ENCODE measurements around the gene FIP1L1.

FIP1L1 gene

GRCh38 chr4:53364624-53365023, 12.8 kb upstream of the FIP1L1 start:
- no peak overlapping the region for H3K27ac ChIP-seq (ENCODE audit: low read length)
- peaks cover 27% of the 10 kb centered on the region for H3K27me3 ChIP-seq (ENCODE audit: insufficient read depth, low read length)
- H3K36me3 ChIP-seq (ENCODE audit: insufficient read depth, low read depth, low read length), result no peaks in the 10 kb centered on the region
- H3K4me3 ChIP-seq (ENCODE audit: low read length), result peak overlapping the region; percentile 95
- no peaks in the 10 kb centered on the region for H3K9me3 ChIP-seq (ENCODE audit: insufficient read depth, low read depth, low read length)
- peaks cover 4% of the 10 kb centered on the region; the same call in 1 of the 2 replicates for H3K4me1 ChIP-seq (ENCODE audit: insufficient read depth, low read length)
- no peak overlapping the region for H3K9ac ChIP-seq (ENCODE audit: low read depth, low read length)

- Histone ChIP-seq H3K9ac (ENCODE audit: low read depth, low read length) (peak overlapping the region; percentile 50; the same call in 1 of the 2 replicates), H3K36me3 (ENCODE audit: insufficient read depth, low read depth, low read length) (no peaks in the 10 kb centered on the region), H3K27me3 (ENCODE audit: insufficient read depth, low read length) (peaks cover 32% of the 10 kb centered on the region), H3K9me3 (ENCODE audit: insufficient read depth, low read depth, low read length) (no peaks in the 10 kb centered on the region), H3K4me3 (ENCODE audit: low read length) (peak overlapping the region; percentile 95), H3K4me1 (ENCODE audit: insufficient read depth, low read length) (peaks cover 4% of the 10 kb centered on the region; the same call in 1 of the 2 replicates), H3K27ac (ENCODE audit: low read length) (no peak overlapping the region)
Observed at GRCh38 chr4:53365121-53365485, 12.3 kb upstream of the FIP1L1 start.

- Histone ChIP-seq H3K27me3 (ENCODE audit: insufficient read depth, low read length) (peaks cover 34% of the 10 kb centered on the region), H3K27ac (ENCODE audit: low read length) (no peak within 1 kb of the TSS), H3K9me3 (ENCODE audit: insufficient read depth, low read depth, low read length) (no peaks in the 10 kb centered on the region), H3K4me3 (ENCODE audit: low read length) (peak within 1 kb of the TSS; percentile 95), H3K36me3 (ENCODE audit: insufficient read depth, low read depth, low read length) (no peaks in the 10 kb centered on the region), H3K4me1 (ENCODE audit: insufficient read depth, low read length) (peaks cover 4% of the 10 kb centered on the region; the same call in 1 of the 2 replicates), H3K9ac (ENCODE audit: low read depth, low read length) (peak within 1 kb of the TSS; percentile 51; the same call in 1 of the 2 replicates)
Observed at GRCh38 chr4:53365486-53366300, 11.7 kb upstream of the FIP1L1 start, which contains the start of gene SCFD2. Gene SCFD2, minus strand, starts transcription at chr4:53366061.

GRCh38 chr4:53366301-53366716, 11.1 kb upstream of the FIP1L1 start:
- H3K27ac ChIP-seq (ENCODE audit: low read length), result no peak overlapping the region
- H3K9ac ChIP-seq (ENCODE audit: low read depth, low read length), result peak overlapping the region; percentile 51; the same call in 1 of the 2 replicates
- H3K4me1 ChIP-seq (ENCODE audit: insufficient read depth, low read length), result peaks cover 4% of the 10 kb centered on the region; the same call in 1 of the 2 replicates

GRCh38 chr4:53367721-53368120, 9.7 kb upstream of the FIP1L1 start:
- H3K27me3 ChIP-seq (ENCODE audit: insufficient read depth, low read length), result peaks cover 49% of the 10 kb centered on the region
- H3K4me1 ChIP-seq (ENCODE audit: insufficient read depth, low read length), result peaks cover 4% of the 10 kb centered on the region; the same call in 1 of the 2 replicates
- no peaks in the 10 kb centered on the region for H3K9me3 ChIP-seq (ENCODE audit: insufficient read depth, low read depth, low read length)
- no peaks in the 10 kb centered on the region for H3K36me3 ChIP-seq (ENCODE audit: insufficient read depth, low read depth, low read length)
- H3K4me3 ChIP-seq (ENCODE audit: low read length), result no peak overlapping the region
- H3K27ac ChIP-seq (ENCODE audit: low read length), result no peak overlapping the region
- H3K9ac ChIP-seq (ENCODE audit: low read depth, low read length), result no peak overlapping the region

More at GRCh38 chr4:53366301-53366716, 11.1 kb upstream of the FIP1L1 start:
- H3K4me3 ChIP-seq (ENCODE audit: low read length), result peak overlapping the region; percentile 95
- H3K9me3 ChIP-seq (ENCODE audit: insufficient read depth, low read depth, low read length), result no peaks in the 10 kb centered on the region
- H3K27me3 ChIP-seq (ENCODE audit: insufficient read depth, low read length), result peaks cover 39% of the 10 kb centered on the region
- H3K36me3 ChIP-seq (ENCODE audit: insufficient read depth, low read depth, low read length), result no peaks in the 10 kb centered on the region

- no peaks in the 10 kb centered on the region for H3K36me3 ChIP-seq (ENCODE audit: insufficient read depth, low read depth, low read length)
- H3K27ac ChIP-seq (ENCODE audit: low read length), result no peak overlapping the region
- no peaks in the 10 kb centered on the region for H3K9me3 ChIP-seq (ENCODE audit: insufficient read depth, low read depth, low read length)
- H3K9ac ChIP-seq (ENCODE audit: low read depth, low read length), result no peak overlapping the region
- no peak overlapping the region for H3K4me3 ChIP-seq (ENCODE audit: low read length)
- no peaks in the 10 kb centered on the region for H3K4me1 ChIP-seq (ENCODE audit: insufficient read depth, low read length)
- H3K27me3 ChIP-seq (ENCODE audit: insufficient read depth, low read length), result peaks cover 49% of the 10 kb centered on the region
Observed at GRCh38 chr4:53371049-53371448, 6.4 kb upstream of the FIP1L1 start.

- H3K27me3 ChIP-seq (ENCODE audit: insufficient read depth, low read length), result peaks cover 45% of the 10 kb centered on the region
- no peaks in the 10 kb centered on the region for H3K36me3 ChIP-seq (ENCODE audit: insufficient read depth, low read depth, low read length)
- no peaks in the 10 kb centered on the region for H3K9me3 ChIP-seq (ENCODE audit: insufficient read depth, low read depth, low read length)
- H3K4me3 ChIP-seq (ENCODE audit: low read length), result no peak overlapping the region
- H3K9ac ChIP-seq (ENCODE audit: low read depth, low read length), result no peak overlapping the region
- H3K4me1 ChIP-seq (ENCODE audit: insufficient read depth, low read length), result peaks cover 1% of the 10 kb centered on the region; the same call in 1 of the 2 replicates
- H3K27ac ChIP-seq (ENCODE audit: low read length), result no peak overlapping the region
Observed at GRCh38 chr4:53371843-53372521, 5.5 kb upstream of the FIP1L1 start.

- Histone ChIP-seq H3K27ac (ENCODE audit: low read length) (no peak overlapping the region), H3K27me3 (ENCODE audit: insufficient read depth, low read length) (peaks cover 20% of the 10 kb centered on the region), H3K9me3 (ENCODE audit: insufficient read depth, low read depth, low read length) (no peaks in the 10 kb centered on the region), H3K36me3 (ENCODE audit: insufficient read depth, low read depth, low read length) (peaks cover 8% of the 10 kb centered on the region; the same call in 1 of the 2 replicates), H3K9ac (ENCODE audit: low read depth, low read length) (no peak overlapping the region), H3K4me1 (ENCODE audit: insufficient read depth, low read length) (peaks cover 13% of the 10 kb centered on the region; the same call in 1 of the 2 replicates), H3K4me3 (ENCODE audit: low read length) (no peak overlapping the region)
Observed at GRCh38 chr4:53374777-53375258, 2.6 kb upstream of the FIP1L1 start.

- Histone ChIP-seq H3K36me3 (ENCODE audit: insufficient read depth, low read depth, low read length) (peaks cover 17% of the 10 kb centered on the region), H3K27ac (ENCODE audit: low read length) (no peak overlapping the region), H3K4me3 (ENCODE audit: low read length) (peak overlapping the region; percentile 93), H3K4me1 (ENCODE audit: insufficient read depth, low read length) (peaks cover 13% of the 10 kb centered on the region; the same call in 1 of the 2 replicates), H3K9ac (ENCODE audit: low read depth, low read length) (peak overlapping the region; percentile 96; the same call in 1 of the 2 replicates), H3K27me3 (ENCODE audit: insufficient read depth, low read length) (peaks cover 7% of the 10 kb centered on the region), H3K9me3 (ENCODE audit: insufficient read depth, low read depth, low read length) (no peaks in the 10 kb centered on the region)
Observed at GRCh38 chr4:53376900-53377299, 541 bp upstream of the FIP1L1 start.

GRCh38 chr4:53378171-53378482, 686 bp downstream of the FIP1L1 start:
- no peaks in the 10 kb centered on the region for H3K9me3 ChIP-seq (ENCODE audit: insufficient read depth, low read depth, low read length)
- H3K36me3 ChIP-seq (ENCODE audit: insufficient read depth, low read depth, low read length), result peaks cover 29% of the 10 kb centered on the region
- peak overlapping the region; percentile 96 for H3K9ac ChIP-seq (ENCODE audit: low read depth, low read length)
- no peaks in the 10 kb centered on the region; the same call in 1 of the 2 replicates for H3K27me3 ChIP-seq (ENCODE audit: insufficient read depth, low read length)
- H3K27ac ChIP-seq (ENCODE audit: low read length), result no peak overlapping the region
- peak overlapping the region; percentile 93 for H3K4me3 ChIP-seq (ENCODE audit: low read length)
- H3K4me1 ChIP-seq (ENCODE audit: insufficient read depth, low read length), result peaks cover 13% of the 10 kb centered on the region; the same call in 1 of the 2 replicates

GRCh38 chr4:53380221-53380620, 2.8 kb downstream of the FIP1L1 start:
- peaks cover 13% of the 10 kb centered on the region; the same call in 1 of the 2 replicates for H3K4me1 ChIP-seq (ENCODE audit: insufficient read depth, low read length)
- no peak overlapping the region for H3K9ac ChIP-seq (ENCODE audit: low read depth, low read length)
- H3K9me3 ChIP-seq (ENCODE audit: insufficient read depth, low read depth, low read length), result no peaks in the 10 kb centered on the region
- no peaks in the 10 kb centered on the region for H3K27me3 ChIP-seq (ENCODE audit: insufficient read depth, low read length)
- H3K36me3 ChIP-seq (ENCODE audit: insufficient read depth, low read depth, low read length), result peaks cover 50% of the 10 kb centered on the region
- no peak overlapping the region for H3K27ac ChIP-seq (ENCODE audit: low read length)
- H3K4me3 ChIP-seq (ENCODE audit: low read length), result peak overlapping the region; percentile 93; the same call in 1 of the 2 replicates

All from iPS-20b (cell line).